Ectodermal cell (in vitro differentiated cells): Measurements from ENCODE around the gene C1QTNF9.

Experiments
- H3K27ac ChIP-seq: 2 replicates; pipeline ENCODE4 v1.7.0; 2013; ENCODE audit warnings: mild to moderate bottlenecking, low read depth, low read length; ENCODE audit not compliant: insufficient read depth, poor library complexity, severe bottlenecking
- H3K27me3 ChIP-seq: 2 replicates; pipeline ENCODE4 v1.7.0; 2013; ENCODE audit warnings: mild to moderate bottlenecking, low read length; ENCODE audit not compliant: insufficient read depth, control insufficient read depth, poor library complexity, severe bottlenecking
- H3K36me3 ChIP-seq: one replicate; pipeline ENCODE4 v1.7.0; 2013; ENCODE audit warnings: low read length; ENCODE audit not compliant: control insufficient read depth, insufficient read depth
- H3K4me1 ChIP-seq: one replicate; pipeline ENCODE4 v1.7.0; 2013; ENCODE audit warnings: low read length; ENCODE audit not compliant: control insufficient read depth, insufficient read depth
- H3K4me3 ChIP-seq: 2 replicates; pipeline ENCODE4 v1.7.0; 2013; ENCODE audit warnings: low read depth, low read length, control low read depth; ENCODE audit not compliant: insufficient read depth
- H3K9me3 ChIP-seq: 2 replicates; pipeline ENCODE4 v1.7.0; 2013; ENCODE audit warnings: mild to moderate bottlenecking, low read length, moderate library complexity; ENCODE audit not compliant: control insufficient read depth
- WGBS, 2 experiments: methylation state at CpG; one replicate each; pipeline ENCODE4 v1.1.7; 2013; ENCODE audit warnings: missing lambda C conversion rate in 2 of 2; 5-methylcytosine and 5-hydroxymethylcytosine counted together

C1QTNF9 gene

GRCh38 chr13:24281188-24282008 is 28.0 kb upstream of the C1QTNF9 start:
- 93 to 95% methylated on average over 18 of the region's 18 CpGs for WGBS, 2 experiments
- Histone ChIP-seq H3K9me3 (no peaks in the 10 kb centered on the region), H3K4me3 (no peak overlapping the region), H3K4me1 (no peaks in the 10 kb centered on the region), H3K27me3 (no peaks in the 10 kb centered on the region), H3K36me3 (no peaks in the 10 kb centered on the region), H3K27ac (no peak overlapping the region)

- Histone ChIP-seq H3K4me1 (no peaks in the 10 kb centered on the region), H3K36me3 (peaks cover 3% of the 10 kb centered on the region), H3K27ac (no peak overlapping the region), H3K4me3 (no peak overlapping the region), H3K9me3 (no peaks in the 10 kb centered on the region), H3K27me3 (no peaks in the 10 kb centered on the region)
- 89 to 92% methylated on average over 4 of the region's 4 CpGs for WGBS, 2 experiments
Observed at GRCh38 chr13:24282256-24282655, 27.1 kb upstream of the C1QTNF9 start.

- H3K4me3 ChIP-seq = no peak overlapping the region
- H3K27me3 ChIP-seq = no peaks in the 10 kb centered on the region
- H3K27ac ChIP-seq = no peak overlapping the region
- no peaks in the 10 kb centered on the region for H3K9me3 ChIP-seq
- 95 to 97% methylated on average over 10 of the region's 10 CpGs for WGBS, 2 experiments
- no peaks in the 10 kb centered on the region for H3K4me1 ChIP-seq
- H3K36me3 ChIP-seq = peaks cover 6% of the 10 kb centered on the region
Observed at GRCh38 chr13:24284889-24285565, 24.4 kb upstream of the C1QTNF9 start.

- no peaks in the 10 kb centered on the region for H3K4me1 ChIP-seq
- H3K4me3 ChIP-seq = no peak overlapping the region
- H3K27ac ChIP-seq = no peak overlapping the region
- WGBS, 2 experiments = 94% methylated on average over 11 of the region's 11 CpGs
- H3K27me3 ChIP-seq = no peaks in the 10 kb centered on the region
- H3K9me3 ChIP-seq = no peaks in the 10 kb centered on the region
- H3K36me3 ChIP-seq = peaks cover 6% of the 10 kb centered on the region
Observed at GRCh38 chr13:24286624-24287023, 22.8 kb upstream of the C1QTNF9 start.

- Histone ChIP-seq H3K4me3 (no peak overlapping the region), H3K9me3 (no peaks in the 10 kb centered on the region), H3K27ac (no peak overlapping the region), H3K36me3 (peaks cover 6% of the 10 kb centered on the region), H3K27me3 (no peaks in the 10 kb centered on the region), H3K4me1 (no peaks in the 10 kb centered on the region)
- 93 to 96% methylated on average over 8 of the region's 8 CpGs for WGBS, 2 experiments
Observed at GRCh38 chr13:24287748-24288287, 21.6 kb upstream of the C1QTNF9 start.

GRCh38 chr13:24288870-24289269 is 20.5 kb upstream of the C1QTNF9 start:
- Histone ChIP-seq H3K36me3 (peaks cover 6% of the 10 kb centered on the region), H3K4me3 (no peak overlapping the region)
- 98% methylated on average over 5 of the region's 5 CpGs for WGBS, 2 experiments

GRCh38 chr13:24290280-24290932 is 19.0 kb upstream of the C1QTNF9 start:
- 93 to 95% methylated on average over 20 of the region's 20 CpGs for WGBS, 2 experiments
- H3K36me3 ChIP-seq = peaks cover 6% of the 10 kb centered on the region

More at GRCh38 chr13:24288870-24289269, 20.5 kb upstream of the C1QTNF9 start:
- no peaks in the 10 kb centered on the region for H3K27me3 ChIP-seq
- no peaks in the 10 kb centered on the region for H3K9me3 ChIP-seq
- no peak overlapping the region for H3K27ac ChIP-seq
- peaks cover 5% of the 10 kb centered on the region for H3K4me1 ChIP-seq

GRCh38 chr13:24292481-24292880 is 16.9 kb upstream of the C1QTNF9 start:
- peaks cover 5% of the 10 kb centered on the region for H3K4me1 ChIP-seq
- no peak overlapping the region for H3K4me3 ChIP-seq
- no peaks in the 10 kb centered on the region for H3K27me3 ChIP-seq
- peaks cover 3% of the 10 kb centered on the region for H3K36me3 ChIP-seq
- no peaks in the 10 kb centered on the region for H3K9me3 ChIP-seq
- no peak overlapping the region for H3K27ac ChIP-seq
- 94 to 95% methylated on average over 6 of the region's 6 CpGs for WGBS, 2 experiments

More at GRCh38 chr13:24290280-24290932, 19.0 kb upstream of the C1QTNF9 start:
- H3K27me3 ChIP-seq = no peaks in the 10 kb centered on the region
- H3K27ac ChIP-seq = no peak overlapping the region
- H3K4me3 ChIP-seq = no peak overlapping the region
- no peaks in the 10 kb centered on the region for H3K9me3 ChIP-seq
- H3K4me1 ChIP-seq = peaks cover 5% of the 10 kb centered on the region

GRCh38 chr13:24293746-24294145 is 15.6 kb upstream of the C1QTNF9 start:
- Histone ChIP-seq H3K4me3 (no peak overlapping the region), H3K27ac (peak overlapping the region; percentile 26), H3K4me1 (peaks cover 5% of the 10 kb centered on the region), H3K27me3 (no peaks in the 10 kb centered on the region), H3K36me3 (peaks cover 7% of the 10 kb centered on the region), H3K9me3 (no peaks in the 10 kb centered on the region)
- WGBS, 2 experiments = 95% methylated on average over 10 of the region's 10 CpGs
